Natural killer cell (primary cell): ENCODE data around the gene FHIT. TPM values are rescaled to one million over a fixed set of nuclear protein-coding genes. Genes with fewer than 3 reads are reported as not detected.
A peak's percentile ranks its signal among the peaks of the same experiment; 100 is the strongest.

Experiments
- ATAC-seq, 3 donors: fragments of 150-1000 bp in 2 of 3; fragments of 200-7000 bp in 1 of 3; cut with Tn5 transposase; 1 replicate in 1 of 3; 2 replicates in 2 of 3; pipeline ENCODE4 v1.10.0; 2021; ENCODE audit warnings: mild to moderate bottlenecking in 2 of 3, moderate library complexity in 2 of 3
- DNase-seq, 2 donors: peaks; one replicate each; pipeline versions ENCODE4 v3.0.0 to v3.0.0-alpha.2; 2013 to 2021; ENCODE audit warnings: mixed read lengths in 1 of 2
- H3K27ac ChIP-seq: one replicate; pipeline ENCODE4 v1.5.1; 2013; ENCODE audit warnings: mild to moderate bottlenecking, low read length
- H3K27me3 ChIP-seq: one replicate; pipeline ENCODE4 v1.6.1; 2013; ENCODE audit warnings: low read length; ENCODE audit not compliant: control insufficient read depth, insufficient read depth
- H3K36me3 ChIP-seq: one replicate; pipeline ENCODE4 v1.6.1; 2013; ENCODE audit warnings: low read length; ENCODE audit not compliant: control insufficient read depth, insufficient read depth
- H3K4me1 ChIP-seq: one replicate; pipeline ENCODE4 v1.6.1; 2013; ENCODE audit warnings: low read length; ENCODE audit not compliant: control insufficient read depth, insufficient read depth
- H3K4me3 ChIP-seq: one replicate; pipeline ENCODE4 v1.5.1; 2013; ENCODE audit warnings: low read length
- H3K9me3 ChIP-seq: one replicate; pipeline ENCODE4 v1.6.1; 2013; ENCODE audit warnings: low read length; ENCODE audit not compliant: control insufficient read depth, insufficient read depth
- H3K27ac Mint-ChIP-seq, 2 donors: one replicate each; pipeline ENCODE4 v1.8.0; 2022; ENCODE audit warnings: mild to moderate bottlenecking in 2 of 2, mixed read lengths in 2 of 2, moderate library complexity in 1 of 2
- H3K27me3 Mint-ChIP-seq, 2 donors: one replicate each; pipeline ENCODE4 v1.8.0; 2022; ENCODE audit warnings: low read depth in 2 of 2, mixed read lengths in 2 of 2
- H3K36me3 Mint-ChIP-seq: one replicate; pipeline ENCODE4 v1.8.0; 2022; ENCODE audit warnings: mixed read lengths
- H3K4me1 Mint-ChIP-seq, 2 donors: one replicate each; pipeline ENCODE4 v1.8.0; 2022; ENCODE audit warnings: mixed read lengths in 2 of 2
- H3K4me3 Mint-ChIP-seq: one replicate; pipeline ENCODE4 v1.8.0; 2022; ENCODE audit warnings: mild to moderate bottlenecking, moderate library complexity, mixed read lengths
- H3K9me3 Mint-ChIP-seq, 2 donors: one replicate each; pipeline ENCODE4 v1.8.0; 2022; ENCODE audit warnings: mixed read lengths in 2 of 2
- CTCF ChIP-seq: fragments of 200-600 bp; IDR thresholded peaks from one replicate; pipeline ENCODE4 v1.8.0; 2022; ENCODE audit warnings: antibody characterized with exemption
- WGBS: methylation state at CpG from one replicate; pipeline ENCODE4 v1.1.7; 2013; ENCODE audit warnings: missing lambda C conversion rate; ENCODE audit not compliant: insufficient coverage; 5-methylcytosine and 5-hydroxymethylcytosine counted together
- intact Hi-C: fragments of 100-400 bp; cut with micrococcal nuclease; formaldehyde crosslinking; loops from one replicate; pipeline ENCODE4 v1.14.2; 2022
- total RNA-seq, 4 donors: library from RNA; stranded (reverse); fragments of 120-200 nt in 1 of 4; gene quantifications; one replicate each; pipeline versions ENCODE4 v1.2.3 to v1.2.4, GENCODE V29; 2013 to 2022

Gene FHIT
- total RNA-seq, 3 donors from 2014 or later (not counting 1 experiment from before 2014, with no cell fraction given), result 2.7 to 6.1 (median 3.3) TPM

DNA sequence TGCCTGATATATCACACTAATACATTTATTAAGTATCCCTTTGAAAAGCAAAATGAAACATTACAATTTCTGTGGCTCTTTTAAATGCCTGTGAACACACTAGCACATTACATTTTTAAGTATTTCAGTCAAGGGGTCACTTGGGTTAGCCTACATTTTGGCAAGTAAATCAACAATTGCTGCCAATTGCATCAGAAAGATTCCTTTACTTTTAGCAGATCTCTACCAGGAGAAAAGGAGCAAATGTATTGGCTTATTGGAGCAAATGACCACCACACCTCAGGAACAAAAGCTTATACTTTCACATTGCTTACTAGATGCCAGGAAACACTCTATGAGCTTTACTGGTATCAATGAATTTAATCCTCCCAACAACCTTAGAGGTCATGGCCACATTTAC, 947.1 kb downstream of the FHIT start:
- ATAC-seq (no peak), DNase-seq (no peak)
- H3K27ac ChIP-seq, result no peak overlapping the region
- Mint-ChIP-seq H3K4me1 (no peaks in the 10 kb centered on the region), H3K4me3 (no peak overlapping the region), H3K27ac (no peak overlapping the region), H3K36me3 (peaks cover 8% of the 10 kb centered on the region), H3K9me3 (no peaks in the 10 kb centered on the region), H3K27me3 (no peaks in the 10 kb centered on the region)
- no peaks in the 10 kb centered on the region for H3K9me3 ChIP-seq
- no peak for TF ChIP-seq CTCF
- intact Hi-C loops, result no loop called here
- no peaks in the 10 kb centered on the region for H3K27me3 ChIP-seq
- H3K4me3 ChIP-seq, result no peak overlapping the region
- H3K36me3 ChIP-seq, result no peaks in the 10 kb centered on the region
- no peaks in the 10 kb centered on the region for H3K4me1 ChIP-seq

- Histone ChIP-seq H3K4me3 (no peak overlapping the region), H3K9me3 (no peaks in the 10 kb centered on the region), H3K27ac (no peak overlapping the region), H3K27me3 (no peaks in the 10 kb centered on the region), H3K4me1 (no peaks in the 10 kb centered on the region), H3K36me3 (no peaks in the 10 kb centered on the region)
- no peaks in the 10 kb centered on the region for H3K9me3 Mint-ChIP-seq
- H3K27me3 Mint-ChIP-seq, result no peaks in the 10 kb centered on the region
- ATAC-seq (peak in 1 of 3 donors; percentile 21), DNase-seq (no peak)
- no peak overlapping the region for H3K4me3 Mint-ChIP-seq
- intact Hi-C loops, result no loop called here
- H3K4me1 Mint-ChIP-seq, result no peaks in the 10 kb centered on the region
- WGBS, result 88% methylated on average over 3 of the region's 3 CpGs
- H3K27ac Mint-ChIP-seq, result no peak overlapping the region
- TF ChIP-seq CTCF, result no peak
- peaks cover 8% of the 10 kb centered on the region for H3K36me3 Mint-ChIP-seq
Measured at GRCh38 chr3:60303160-60303559, 948.1 kb downstream of the FHIT start.

GRCh38 chr3:60301142-60301541, 950.1 kb downstream of the FHIT start:
- no peak overlapping the region for H3K27ac Mint-ChIP-seq
- WGBS, result 89% methylated on average over 2 of the region's 2 CpGs
- H3K4me3 ChIP-seq, result no peak overlapping the region

More at GRCh38 chr3:60301142-60301541, 950.1 kb downstream of the FHIT start:
- Mint-ChIP-seq H3K9me3 (no peaks in the 10 kb centered on the region), H3K27me3 (peaks cover 0 to 5% of the 10 kb centered on the region in 2 donors), H3K4me3 (no peak overlapping the region), H3K4me1 (no peaks in the 10 kb centered on the region), H3K36me3 (peaks cover 8% of the 10 kb centered on the region)
- ATAC-seq (no peak), DNase-seq (no peak)
- no peak for TF ChIP-seq CTCF
- H3K9me3 ChIP-seq, result no peaks in the 10 kb centered on the region
- H3K36me3 ChIP-seq, result no peaks in the 10 kb centered on the region
- intact Hi-C loops, result no loop called here
- no peak overlapping the region for H3K27ac ChIP-seq
- no peaks in the 10 kb centered on the region for H3K27me3 ChIP-seq
- no peaks in the 10 kb centered on the region for H3K4me1 ChIP-seq
